ENCODE measurements around the gene NLRP6.
"Not testable (repeated sequence)": the region's sequence is repeated elsewhere in the genome, so short reads cannot be mapped to it uniquely, and the experiment has no call there.

The NLRP6 gene

GRCh38 chr11:236774-237767 is 41.1 kb upstream of the NLRP6 start, which contains the start of gene PSMD13:
Gene PSMD13, plus strand, starts transcription at chr11:236976. Its CDS starts 74 bp downstream, at chr11:237050.
- TF ChIP-seq, protein P1, sequence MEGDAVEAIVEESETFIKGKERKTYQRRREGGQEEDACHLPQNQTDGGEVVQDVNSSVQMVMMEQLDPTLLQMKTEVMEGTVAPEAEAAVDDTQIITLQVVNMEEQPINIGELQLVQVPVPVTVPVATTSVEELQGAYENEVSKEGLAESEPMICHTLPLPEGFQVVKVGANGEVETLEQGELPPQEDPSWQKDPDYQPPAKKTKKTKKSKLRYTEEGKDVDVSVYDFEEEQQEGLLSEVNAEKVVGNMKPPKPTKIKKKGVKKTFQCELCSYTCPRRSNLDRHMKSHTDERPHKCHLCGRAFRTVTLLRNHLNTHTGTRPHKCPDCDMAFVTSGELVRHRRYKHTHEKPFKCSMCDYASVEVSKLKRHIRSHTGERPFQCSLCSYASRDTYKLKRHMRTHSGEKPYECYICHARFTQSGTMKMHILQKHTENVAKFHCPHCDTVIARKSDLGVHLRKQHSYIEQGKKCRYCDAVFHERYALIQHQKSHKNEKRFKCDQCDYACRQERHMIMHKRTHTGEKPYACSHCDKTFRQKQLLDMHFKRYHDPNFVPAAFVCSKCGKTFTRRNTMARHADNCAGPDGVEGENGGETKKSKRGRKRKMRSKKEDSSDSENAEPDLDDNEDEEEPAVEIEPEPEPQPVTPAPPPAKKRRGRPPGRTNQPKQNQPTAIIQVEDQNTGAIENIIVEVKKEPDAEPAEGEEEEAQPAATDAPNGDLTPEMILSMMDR (IDR thresholded peaks at IDR 0.05; ENCODE audit: extremely low read depth, insufficient read depth, missing control alignments), result no peak
- DNase-seq (ENCODE audit: low spot score), result peak; percentile 94
- in situ Hi-C loops (cut with MboI; ENCODE audit: low pct_unique_long_range_greater_than_20kb, low sequenced_read_pairs, unreplicated experiment), result no loop called here

GRCh38 chr11:238346-238745 is 39.9 kb upstream of the NLRP6 start:
- DNase-seq (ENCODE audit: low spot score), result not testable (repeated sequence)

GRCh38 chr11:240315-240714 is 37.9 kb upstream of the NLRP6 start:
- TF ChIP-seq, protein P1 (IDR thresholded peaks at IDR 0.05; ENCODE audit: extremely low read depth, insufficient read depth, missing control alignments), result no peak
- in situ Hi-C loops (cut with MboI; ENCODE audit: low pct_unique_long_range_greater_than_20kb, low sequenced_read_pairs, unreplicated experiment), result no loop called here
- no peak for DNase-seq (ENCODE audit: low spot score)

More at GRCh38 chr11:238346-238745, 39.9 kb upstream of the NLRP6 start:
- in situ Hi-C loops (cut with MboI; ENCODE audit: low pct_unique_long_range_greater_than_20kb, low sequenced_read_pairs, unreplicated experiment), result not testable (repeated sequence)

- DNase-seq (ENCODE audit: low spot score), result no peak
- TF ChIP-seq, protein P1 (IDR thresholded peaks at IDR 0.05; ENCODE audit: extremely low read depth, insufficient read depth, missing control alignments), result no peak
- in situ Hi-C loops (cut with MboI; ENCODE audit: low pct_unique_long_range_greater_than_20kb, low sequenced_read_pairs, unreplicated experiment), result no loop called here
Measured at GRCh38 chr11:241634-242033, 36.6 kb upstream of the NLRP6 start.

- no peak for DNase-seq (ENCODE audit: low spot score)
- in situ Hi-C loops (cut with MboI; ENCODE audit: low pct_unique_long_range_greater_than_20kb, low sequenced_read_pairs, unreplicated experiment), result no loop called here
- TF ChIP-seq, protein P1 (IDR thresholded peaks at IDR 0.05; ENCODE audit: extremely low read depth, insufficient read depth, missing control alignments), result no peak
Measured at GRCh38 chr11:244376-244775, 33.8 kb upstream of the NLRP6 start.

DNA sequence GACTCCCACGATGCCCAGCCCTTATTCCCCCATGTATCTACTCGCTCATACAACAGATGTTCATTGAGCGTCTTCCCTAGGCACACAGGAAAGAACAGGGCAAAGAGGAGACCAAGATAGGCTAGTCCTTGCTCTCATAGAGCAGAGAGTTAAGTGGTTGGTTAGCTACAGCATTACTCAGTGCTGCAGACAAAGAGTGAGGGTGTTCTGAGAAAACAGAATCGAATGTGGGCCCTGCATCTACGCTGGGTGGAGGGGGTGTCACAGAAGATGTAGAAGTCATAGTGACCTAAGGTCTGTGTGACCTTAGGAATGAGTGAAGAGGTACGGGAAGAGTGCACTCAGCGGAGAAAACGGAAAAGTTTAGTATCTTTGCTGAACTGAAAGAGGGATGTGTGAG is 29.1 kb upstream of the NLRP6 start:
- in situ Hi-C loops (cut with MboI; ENCODE audit: low pct_unique_long_range_greater_than_20kb, low sequenced_read_pairs, unreplicated experiment), result no loop called here
- TF ChIP-seq, protein P1 (IDR thresholded peaks at IDR 0.05; ENCODE audit: extremely low read depth, insufficient read depth, missing control alignments), result no peak
- DNase-seq (ENCODE audit: low spot score), result no peak

- TF ChIP-seq, protein P1 (IDR thresholded peaks at IDR 0.05; ENCODE audit: extremely low read depth, insufficient read depth, missing control alignments), result no peak
- no peak for DNase-seq (ENCODE audit: low spot score)
- in situ Hi-C loops (cut with MboI; ENCODE audit: low pct_unique_long_range_greater_than_20kb, low sequenced_read_pairs, unreplicated experiment), result no loop called here
Measured at GRCh38 chr11:250274-250673, 27.9 kb upstream of the NLRP6 start.
